ENCODE measurements around the gene GPR146.

The GPR146 gene

DNA sequence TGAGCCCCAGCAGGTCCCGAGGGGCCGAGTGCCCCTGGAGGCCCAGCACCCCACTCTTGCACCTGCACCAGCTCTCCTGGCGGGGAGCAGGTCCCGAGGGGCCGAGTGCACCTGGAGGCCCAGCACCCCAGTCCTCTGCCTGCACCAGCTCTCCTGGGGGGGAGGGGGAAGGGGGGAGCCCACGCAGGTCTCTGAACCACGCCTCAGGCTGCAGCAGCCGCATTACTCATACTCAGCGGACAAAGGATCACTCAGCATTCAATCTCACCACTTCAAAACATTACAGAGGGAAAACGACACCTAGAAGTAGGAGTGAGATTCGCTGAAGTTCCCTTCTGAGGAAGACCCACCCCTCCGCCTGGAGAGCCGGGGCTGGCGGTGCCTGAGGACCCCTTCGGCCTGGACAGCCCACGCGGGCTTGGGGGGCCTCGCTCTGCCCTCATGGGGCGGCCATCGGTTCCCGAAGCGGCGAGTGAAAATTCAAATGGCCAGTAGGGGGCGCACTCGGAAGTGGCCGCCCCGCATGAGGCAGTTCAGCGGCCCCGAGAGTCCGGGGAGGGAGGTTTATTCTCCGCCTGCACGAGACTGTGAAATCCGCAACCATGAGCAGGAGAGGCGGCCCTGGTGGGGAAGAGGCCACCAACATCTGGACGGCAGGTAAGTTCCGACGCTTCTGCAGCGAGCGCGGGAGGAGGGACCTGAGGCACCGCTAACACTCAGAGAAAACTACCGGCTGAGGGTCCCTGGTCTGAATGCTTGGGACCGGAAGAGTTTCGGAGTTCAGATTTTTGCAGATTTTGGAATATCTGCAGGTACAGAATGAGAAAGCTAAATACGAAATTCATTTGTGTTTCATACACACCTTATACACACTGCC is 42.5 kb downstream of the GPR146 start:
- TF ChIP-seq SIN3A (IDR thresholded peaks at IDR 0.05; ENCODE audit: borderline replicate concordance, insufficient read depth, low read length), result no peak

DNA sequence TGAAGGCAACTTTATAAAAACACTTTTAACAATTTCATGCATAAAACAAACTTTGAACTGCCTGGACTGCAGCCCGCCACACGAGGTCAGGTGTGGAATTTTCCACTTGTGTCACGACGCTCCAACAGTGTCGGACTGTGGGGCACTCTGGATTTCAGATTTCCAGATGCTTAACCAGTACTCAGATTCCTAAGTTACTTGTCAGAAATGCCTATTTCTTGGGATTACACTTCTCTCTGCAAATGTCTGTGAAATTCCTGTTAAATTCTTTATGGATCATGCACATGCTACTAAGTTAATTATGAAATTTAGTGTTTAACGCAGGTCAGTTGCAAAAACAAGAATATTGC is 43.1 kb downstream of the GPR146 start:
- TF ChIP-seq SIN3A (IDR thresholded peaks at IDR 0.05; ENCODE audit: borderline replicate concordance, insufficient read depth, low read length) (no peak), TAF1 (IDR thresholded peaks at IDR 0.05; ENCODE audit: borderline replicate concordance, insufficient read depth, low read length) (no peak), POLR2AphosphoS5 (IDR thresholded peaks at IDR 0.05; ENCODE audit: low read depth, low read length) (no peak), FOXP2 (optimal IDR thresholded peaks at IDR 0.05; ENCODE audit: borderline replicate concordance, extremely low read depth, extremely low read length, insufficient read depth) (no peak)
- TF ChIP-seq, protein P1, sequence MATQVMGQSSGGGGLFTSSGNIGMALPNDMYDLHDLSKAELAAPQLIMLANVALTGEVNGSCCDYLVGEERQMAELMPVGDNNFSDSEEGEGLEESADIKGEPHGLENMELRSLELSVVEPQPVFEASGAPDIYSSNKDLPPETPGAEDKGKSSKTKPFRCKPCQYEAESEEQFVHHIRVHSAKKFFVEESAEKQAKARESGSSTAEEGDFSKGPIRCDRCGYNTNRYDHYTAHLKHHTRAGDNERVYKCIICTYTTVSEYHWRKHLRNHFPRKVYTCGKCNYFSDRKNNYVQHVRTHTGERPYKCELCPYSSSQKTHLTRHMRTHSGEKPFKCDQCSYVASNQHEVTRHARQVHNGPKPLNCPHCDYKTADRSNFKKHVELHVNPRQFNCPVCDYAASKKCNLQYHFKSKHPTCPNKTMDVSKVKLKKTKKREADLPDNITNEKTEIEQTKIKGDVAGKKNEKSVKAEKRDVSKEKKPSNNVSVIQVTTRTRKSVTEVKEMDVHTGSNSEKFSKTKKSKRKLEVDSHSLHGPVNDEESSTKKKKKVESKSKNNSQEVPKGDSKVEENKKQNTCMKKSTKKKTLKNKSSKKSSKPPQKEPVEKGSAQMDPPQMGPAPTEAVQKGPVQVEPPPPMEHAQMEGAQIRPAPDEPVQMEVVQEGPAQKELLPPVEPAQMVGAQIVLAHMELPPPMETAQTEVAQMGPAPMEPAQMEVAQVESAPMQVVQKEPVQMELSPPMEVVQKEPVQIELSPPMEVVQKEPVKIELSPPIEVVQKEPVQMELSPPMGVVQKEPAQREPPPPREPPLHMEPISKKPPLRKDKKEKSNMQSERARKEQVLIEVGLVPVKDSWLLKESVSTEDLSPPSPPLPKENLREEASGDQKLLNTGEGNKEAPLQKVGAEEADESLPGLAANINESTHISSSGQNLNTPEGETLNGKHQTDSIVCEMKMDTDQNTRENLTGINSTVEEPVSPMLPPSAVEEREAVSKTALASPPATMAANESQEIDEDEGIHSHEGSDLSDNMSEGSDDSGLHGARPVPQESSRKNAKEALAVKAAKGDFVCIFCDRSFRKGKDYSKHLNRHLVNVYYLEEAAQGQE (IDR thresholded peaks at IDR 0.05; ENCODE audit: insufficient read depth in 1 of 2, low read depth in 2 of 2, low read length in 2 of 2), result no peak

- TF ChIP-seq FOXP2 (optimal IDR thresholded peaks at IDR 0.05; ENCODE audit: borderline replicate concordance, extremely low read depth, extremely low read length, insufficient read depth) (no peak), POLR2AphosphoS5 (IDR thresholded peaks at IDR 0.05; ENCODE audit: low read depth, low read length) (no peak), TAF1 (IDR thresholded peaks at IDR 0.05; ENCODE audit: borderline replicate concordance, insufficient read depth, low read length) (no peak), SIN3A (IDR thresholded peaks at IDR 0.05; ENCODE audit: borderline replicate concordance, insufficient read depth, low read length) (no peak)
- TF ChIP-seq, protein P1 (IDR thresholded peaks at IDR 0.05; ENCODE audit: insufficient read depth in 1 of 2, low read depth in 2 of 2, low read length in 2 of 2), result no peak
Measured at GRCh38 chr7:1087952-1088920, 43.9 kb downstream of the GPR146 start, which contains the start of gene GPER1. TSS of gene GPER1 (plus strand) at chr7:1088113. CDS start at chr7:1091729, 3,616 bp downstream.

GRCh38 chr7:1090236-1090635 is 45.9 kb downstream of the GPR146 start:
- no peak for TF ChIP-seq FOXP2 (optimal IDR thresholded peaks at IDR 0.05; ENCODE audit: borderline replicate concordance, extremely low read depth, extremely low read length, insufficient read depth)
- no peak for TF ChIP-seq POLR2AphosphoS5 (IDR thresholded peaks at IDR 0.05; ENCODE audit: low read depth, low read length)
- no peak for TF ChIP-seq SIN3A (IDR thresholded peaks at IDR 0.05; ENCODE audit: borderline replicate concordance, insufficient read depth, low read length)
- no peak for TF ChIP-seq TAF1 (IDR thresholded peaks at IDR 0.05; ENCODE audit: borderline replicate concordance, insufficient read depth, low read length)
- TF ChIP-seq, protein P1 (IDR thresholded peaks at IDR 0.05; ENCODE audit: insufficient read depth in 1 of 2, low read depth in 2 of 2, low read length in 2 of 2), result no peak

Measured in PFSK-1 (cell line).